Effector CD4-positive, alpha-beta T cell (primary cell): ENCODE data around the gene TRAPPC10.

Source experiments
- DNase-seq: peaks from one replicate; pipeline ENCODE4 v3.0.0-alpha.2; 2020

Gene TRAPPC10

GRCh38 chr21:44067011-44067839 lies 55.1 kb downstream of the TRAPPC10 start:
- DNase-seq: no peak

DNA sequence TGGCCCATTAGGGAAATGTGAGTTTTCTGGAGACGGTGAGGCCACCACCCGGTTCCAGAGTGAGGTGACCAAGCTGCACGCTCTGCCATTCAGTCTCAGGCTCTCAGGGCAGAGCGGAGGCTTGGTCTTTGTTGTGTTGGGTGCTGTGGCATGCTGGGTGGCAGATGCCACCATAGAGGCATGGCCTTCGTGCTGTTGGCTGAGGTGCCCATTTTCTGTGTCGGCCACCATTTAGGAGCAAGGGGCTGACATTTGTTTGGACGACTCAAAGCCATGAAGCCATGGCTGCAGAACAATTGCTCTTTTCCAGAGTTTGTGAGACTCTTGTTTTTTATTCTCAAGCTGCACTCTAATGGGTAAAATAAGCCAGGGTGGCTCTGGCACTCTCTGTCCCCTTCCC lies 58.3 kb downstream of the TRAPPC10 start:
- DNase-seq: no peak

DNA sequence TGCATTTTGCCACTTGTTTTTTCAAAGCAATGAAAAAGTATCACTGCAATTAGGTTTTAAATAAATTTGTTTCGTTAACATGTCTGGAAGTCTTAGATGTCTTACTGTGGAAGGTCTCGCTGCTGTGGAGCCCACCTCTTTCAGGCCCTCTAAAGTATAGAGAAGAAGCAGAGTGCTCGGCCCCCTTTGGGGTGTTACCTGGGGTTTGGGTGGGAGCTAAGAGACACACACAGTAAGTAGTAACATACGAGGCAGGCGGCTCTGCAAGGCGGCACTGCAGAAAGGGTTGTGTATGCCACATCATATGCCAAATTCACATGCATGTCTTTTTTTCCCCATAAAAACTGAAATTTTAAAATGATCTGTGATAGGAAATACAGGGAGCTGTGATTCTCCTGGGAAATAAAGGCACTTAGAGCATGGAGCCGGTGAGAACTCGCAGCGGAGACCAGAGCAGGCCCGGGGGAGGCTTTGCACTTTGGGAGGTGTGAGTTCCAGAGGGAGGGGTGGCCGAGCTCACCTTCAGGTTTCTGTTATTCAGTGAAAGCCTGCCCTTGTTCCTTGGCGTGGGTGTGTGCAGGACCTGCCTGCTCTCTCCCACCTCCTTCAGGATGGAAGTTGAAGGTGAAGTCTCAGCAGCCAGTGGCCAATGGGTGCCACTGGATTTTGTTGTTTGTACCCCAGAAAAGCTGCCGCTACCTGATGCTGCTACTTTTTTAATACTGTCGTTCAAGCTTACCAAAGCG lies 59.4 kb downstream of the TRAPPC10 start:
- DNase-seq: no peak

DNA sequence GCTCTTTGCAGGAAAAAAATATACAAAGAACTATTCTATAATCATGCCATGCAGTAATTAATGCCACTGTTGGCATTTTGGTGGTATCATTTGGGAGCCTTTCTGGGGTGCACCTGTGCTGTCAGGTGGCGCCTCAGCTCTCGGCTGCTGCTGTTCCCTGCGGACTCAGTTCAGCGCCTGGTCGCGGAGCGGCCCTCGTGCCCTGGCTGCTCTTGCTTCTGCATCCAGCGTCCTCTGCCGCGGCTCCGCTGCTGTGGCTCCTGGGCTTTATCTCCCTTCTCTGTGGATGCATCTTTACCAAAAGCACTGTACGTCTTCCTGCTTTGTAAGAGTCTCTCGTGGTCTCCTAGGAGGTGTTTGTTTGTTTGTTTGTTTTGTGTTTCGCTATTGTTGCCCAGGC lies 60.0 kb downstream of the TRAPPC10 start:
- DNase-seq: no peak

DNA sequence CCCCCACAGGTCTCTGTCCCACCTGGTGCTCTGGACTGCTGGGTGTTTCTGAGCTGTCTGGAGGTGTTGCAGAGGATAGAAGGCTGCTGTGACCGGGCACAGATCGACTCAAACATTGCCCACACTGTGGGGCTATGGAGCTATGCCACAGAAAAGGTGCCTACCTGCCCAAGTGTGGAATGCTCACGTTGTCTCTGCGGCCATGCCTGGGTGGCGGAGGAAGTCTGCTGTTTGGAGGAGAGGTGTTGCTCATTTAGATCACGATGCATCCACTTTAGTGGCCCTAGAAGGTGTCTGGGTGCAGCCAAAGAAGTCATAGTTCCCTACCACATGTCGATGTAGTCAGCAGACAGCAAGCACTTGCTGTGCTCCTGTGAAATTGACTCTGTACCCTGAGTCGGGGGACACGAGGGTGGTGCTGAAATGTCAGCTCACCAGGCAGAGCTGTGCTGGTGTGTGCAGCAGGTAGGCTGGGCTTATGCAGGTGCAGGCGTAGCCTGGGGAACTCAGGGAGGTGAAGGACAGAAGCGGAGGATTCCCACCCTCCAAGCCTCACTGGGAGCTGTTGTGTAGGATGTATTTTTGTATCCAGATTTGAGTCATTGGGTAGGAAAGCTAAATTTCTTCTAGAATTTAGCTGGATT lies 62.3 kb downstream of the TRAPPC10 start:
- DNase-seq: no peak

DNA sequence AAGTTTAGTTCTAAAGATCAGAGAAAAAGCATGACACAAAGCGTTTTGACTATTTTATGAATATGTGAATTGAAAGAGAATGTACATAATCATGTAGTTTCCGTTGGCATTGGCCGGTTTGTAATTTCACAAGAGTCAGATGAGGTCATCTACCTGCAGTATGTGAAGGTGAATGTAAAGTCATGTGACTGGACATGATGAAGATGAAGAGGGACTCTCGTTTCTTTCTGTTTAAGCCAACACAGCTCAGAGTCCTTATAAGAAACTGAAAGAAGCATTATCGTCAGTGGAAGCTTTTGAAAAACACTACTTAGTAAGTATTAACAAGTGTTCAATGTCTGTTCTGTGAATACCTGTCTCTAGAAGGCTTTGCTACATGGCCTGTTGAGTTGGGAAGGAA lies 64.2 kb downstream of the TRAPPC10 start:
- no peak for DNase-seq

DNA sequence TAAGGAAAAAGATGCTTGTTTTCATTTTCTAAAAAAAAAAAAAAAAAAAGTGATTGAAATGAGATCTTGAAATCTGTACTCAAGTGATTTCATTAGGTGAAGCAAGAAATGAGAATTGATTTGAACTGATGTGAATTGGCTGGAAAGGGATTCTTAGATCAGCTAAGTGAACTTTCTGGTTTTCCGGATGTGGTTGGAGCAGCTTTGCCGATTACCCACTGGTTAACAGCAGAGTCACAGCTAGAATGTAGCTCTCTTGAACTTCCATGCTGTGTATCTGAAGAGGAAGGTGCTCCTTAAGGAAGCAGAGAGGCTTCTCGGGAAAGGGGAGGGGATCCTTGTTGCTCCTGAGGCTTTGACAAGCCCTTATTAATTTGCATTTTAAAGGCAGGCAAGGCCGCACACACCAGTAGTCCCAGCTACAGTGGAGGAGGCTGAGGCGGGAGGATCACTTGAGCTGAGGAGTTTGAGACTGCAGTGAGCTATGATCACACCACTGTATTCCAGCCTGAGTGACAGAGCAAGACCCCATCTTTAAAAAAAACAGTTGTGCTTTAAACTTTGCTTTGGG lies 66.4 kb downstream of the TRAPPC10 start:
- no peak for DNase-seq

- no peak for DNase-seq
Measured at GRCh38 chr21:44079446-44079845, 67.3 kb downstream of the TRAPPC10 start.

DNA sequence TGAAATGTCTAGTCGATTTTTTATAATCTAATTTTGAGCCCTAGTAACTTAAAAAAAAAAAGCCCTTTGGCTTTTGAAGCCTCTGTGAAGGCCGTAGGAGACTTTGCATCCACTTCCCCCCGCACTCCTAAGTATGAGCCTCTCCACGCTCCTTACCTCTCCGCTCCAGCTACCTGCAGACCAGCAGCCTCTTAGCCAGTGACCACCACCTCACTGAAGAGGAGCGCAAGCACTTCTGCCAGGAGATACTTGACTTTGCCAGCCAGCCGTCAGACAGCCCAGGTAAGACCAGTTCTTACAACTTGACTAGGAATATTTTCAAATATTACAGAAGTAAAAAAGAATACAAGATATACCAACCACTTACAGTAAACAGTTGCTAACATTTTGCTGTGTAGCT lies 67.7 kb downstream of the TRAPPC10 start:
- DNase-seq: no peak

DNA sequence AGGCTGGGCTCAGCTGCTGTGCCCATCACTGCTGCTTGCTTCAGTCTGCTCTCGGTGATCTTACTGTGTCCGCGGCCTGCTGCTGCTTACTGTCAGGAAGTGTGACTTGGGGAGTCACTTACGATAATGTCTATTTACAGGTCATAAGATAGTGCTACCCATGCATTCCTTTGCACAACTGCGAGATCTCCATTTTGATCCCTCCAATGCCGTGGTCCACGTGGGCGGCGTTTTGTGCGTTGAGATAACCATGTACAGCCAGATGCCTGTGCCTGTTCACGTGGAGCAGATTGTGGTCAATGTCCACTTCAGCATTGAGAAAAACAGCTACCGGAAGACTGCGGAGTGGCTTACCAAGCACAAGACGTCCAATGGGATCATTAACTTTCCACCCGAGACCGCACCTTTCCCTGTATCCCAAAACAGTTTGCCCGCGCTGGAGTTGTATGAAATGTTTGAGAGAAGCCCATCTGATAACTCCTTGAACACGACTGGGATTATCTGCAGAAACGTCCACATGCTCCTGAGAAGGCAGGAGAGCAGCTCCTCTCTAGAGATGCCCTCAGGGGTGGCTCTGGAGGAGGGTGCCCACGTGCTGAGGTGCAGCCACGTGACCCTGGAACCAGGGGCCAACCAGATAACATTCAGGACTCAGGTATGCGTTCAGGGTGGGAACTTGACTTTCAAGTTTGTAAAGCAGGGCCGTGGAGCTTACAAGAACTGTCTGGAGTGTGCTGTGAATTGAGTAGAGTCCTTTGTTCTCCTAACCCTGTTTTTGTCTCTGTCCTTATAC lies 70.7 kb downstream of the TRAPPC10 start:
- no peak for DNase-seq

DNA sequence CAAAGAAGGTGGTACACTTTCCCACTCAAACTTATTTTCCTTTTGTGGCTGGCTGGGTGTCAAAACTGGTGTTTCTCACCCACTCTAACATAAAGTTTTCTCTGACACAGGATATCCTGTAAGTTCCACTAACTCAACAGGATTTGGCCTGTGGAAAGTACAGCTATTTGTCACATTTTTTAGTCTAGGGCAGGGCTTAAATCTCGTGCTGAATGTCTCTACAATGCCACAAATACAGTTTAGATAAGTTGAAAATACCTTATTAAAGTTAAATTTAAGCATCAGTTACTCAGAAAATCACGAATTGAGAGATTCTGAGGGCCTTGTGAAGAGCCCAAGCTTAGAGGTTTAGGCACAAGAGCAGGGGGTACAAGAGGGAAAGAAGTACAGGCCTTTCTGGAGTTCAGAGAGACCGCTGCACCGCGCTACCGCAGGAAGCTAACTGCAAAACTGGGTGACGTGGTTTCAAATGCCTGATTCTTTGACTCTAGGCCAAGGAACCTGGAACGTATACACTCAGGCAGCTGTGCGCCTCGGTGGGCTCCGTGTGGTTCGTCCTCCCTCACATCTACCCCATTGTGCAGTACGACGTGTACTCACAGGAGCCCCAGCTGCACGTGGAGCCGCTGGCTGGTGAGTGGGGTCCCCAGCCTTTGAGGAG lies 71.7 kb downstream of the TRAPPC10 start:
- DNase-seq: peak; percentile 61

GRCh38 chr21:44084496-44085241 lies 72.6 kb downstream of the TRAPPC10 start:
- DNase-seq: no peak

DNA sequence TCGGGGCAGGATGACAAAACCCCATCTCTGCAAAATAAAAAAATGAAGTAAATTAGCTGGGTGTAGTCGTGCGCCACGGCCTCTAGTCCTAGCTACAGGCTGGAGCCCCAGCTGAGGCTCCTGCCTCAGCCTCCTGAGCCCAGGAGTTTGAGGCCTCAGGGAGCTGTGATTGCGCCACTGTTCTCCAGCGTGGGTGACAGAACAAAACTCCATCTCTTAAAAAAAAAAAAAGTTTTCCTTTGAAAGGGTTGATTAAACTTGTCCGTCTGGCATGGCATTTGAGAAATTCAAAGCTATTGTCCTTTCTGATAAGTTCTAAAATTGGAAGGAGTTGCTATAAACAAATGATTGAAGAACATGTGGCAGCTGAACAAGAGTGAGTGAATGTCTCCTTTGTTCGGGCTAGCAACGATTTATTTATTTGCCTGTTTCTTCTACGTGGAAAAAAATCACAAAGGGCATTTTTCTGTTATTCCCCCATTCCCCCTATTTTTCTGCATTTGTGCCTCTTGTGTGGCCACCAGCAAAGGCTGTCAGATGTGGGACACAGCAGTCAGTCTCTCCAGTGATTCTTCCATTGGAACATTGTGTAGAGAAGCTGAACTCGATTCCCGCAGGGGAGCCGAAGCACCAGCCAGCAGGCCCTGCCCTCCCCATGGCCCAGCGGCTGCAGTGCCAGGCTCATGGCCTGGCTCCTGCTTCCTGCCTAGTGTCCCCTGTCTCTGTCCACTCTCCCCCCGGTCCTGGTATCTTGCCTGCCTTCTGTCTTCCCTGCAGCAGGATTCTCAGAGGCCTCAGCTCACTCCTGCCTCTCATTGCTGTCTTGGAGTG lies 73.6 kb downstream of the TRAPPC10 start:
- DNase-seq: no peak

GRCh38 chr21:44086636-44087425 lies 74.7 kb downstream of the TRAPPC10 start:
- no peak for DNase-seq

DNA sequence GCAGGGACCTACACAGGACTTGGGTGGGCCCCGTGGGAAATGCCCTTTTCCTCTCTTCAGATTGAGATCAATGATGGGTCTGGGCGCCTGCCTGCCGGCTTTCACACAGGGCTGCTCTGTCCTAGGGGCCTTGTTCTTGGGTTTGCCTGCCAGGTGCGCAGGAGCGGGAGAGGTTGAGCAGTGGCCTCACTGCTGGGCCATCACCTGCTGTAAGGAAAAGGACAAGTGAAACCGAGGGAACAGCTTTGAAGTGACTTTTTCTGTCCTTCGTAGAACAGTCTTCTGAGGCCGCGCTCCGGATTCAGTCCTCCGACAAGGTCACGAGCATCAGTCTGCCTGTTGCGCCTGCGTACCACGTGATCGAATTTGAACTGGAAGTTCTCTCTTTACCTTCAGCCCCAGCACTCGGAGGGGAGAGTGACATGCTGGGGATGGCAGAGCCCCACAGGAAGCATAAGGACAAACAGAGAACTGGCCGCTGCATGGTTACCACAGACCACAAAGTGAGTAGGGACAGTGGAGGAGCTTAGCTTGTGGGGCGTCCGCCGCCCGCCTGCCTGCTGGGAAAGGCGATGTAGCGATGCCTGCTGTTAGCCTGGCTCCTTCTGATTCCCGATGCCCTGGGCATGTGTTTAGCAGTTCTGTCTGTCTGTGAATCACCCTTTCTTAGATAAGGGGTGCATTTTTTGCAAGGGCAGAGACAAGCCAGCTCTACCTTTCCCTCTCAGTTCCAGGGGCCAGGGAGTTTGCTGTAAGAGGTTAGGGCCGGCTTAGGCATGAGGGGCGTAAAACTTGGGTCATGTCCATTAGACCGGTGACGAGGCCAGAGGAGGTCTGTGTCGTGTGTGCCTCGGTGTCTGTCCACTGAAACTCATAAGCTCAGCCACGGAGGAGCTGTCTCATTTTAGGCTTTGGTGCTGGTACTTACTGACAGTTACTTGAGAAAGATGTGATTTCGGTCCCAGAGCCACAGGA lies 75.6 kb downstream of the TRAPPC10 start:
- DNase-seq: no peak

- DNase-seq: no peak
Measured at GRCh38 chr21:44088401-44088780, 76.3 kb downstream of the TRAPPC10 start.

DNA sequence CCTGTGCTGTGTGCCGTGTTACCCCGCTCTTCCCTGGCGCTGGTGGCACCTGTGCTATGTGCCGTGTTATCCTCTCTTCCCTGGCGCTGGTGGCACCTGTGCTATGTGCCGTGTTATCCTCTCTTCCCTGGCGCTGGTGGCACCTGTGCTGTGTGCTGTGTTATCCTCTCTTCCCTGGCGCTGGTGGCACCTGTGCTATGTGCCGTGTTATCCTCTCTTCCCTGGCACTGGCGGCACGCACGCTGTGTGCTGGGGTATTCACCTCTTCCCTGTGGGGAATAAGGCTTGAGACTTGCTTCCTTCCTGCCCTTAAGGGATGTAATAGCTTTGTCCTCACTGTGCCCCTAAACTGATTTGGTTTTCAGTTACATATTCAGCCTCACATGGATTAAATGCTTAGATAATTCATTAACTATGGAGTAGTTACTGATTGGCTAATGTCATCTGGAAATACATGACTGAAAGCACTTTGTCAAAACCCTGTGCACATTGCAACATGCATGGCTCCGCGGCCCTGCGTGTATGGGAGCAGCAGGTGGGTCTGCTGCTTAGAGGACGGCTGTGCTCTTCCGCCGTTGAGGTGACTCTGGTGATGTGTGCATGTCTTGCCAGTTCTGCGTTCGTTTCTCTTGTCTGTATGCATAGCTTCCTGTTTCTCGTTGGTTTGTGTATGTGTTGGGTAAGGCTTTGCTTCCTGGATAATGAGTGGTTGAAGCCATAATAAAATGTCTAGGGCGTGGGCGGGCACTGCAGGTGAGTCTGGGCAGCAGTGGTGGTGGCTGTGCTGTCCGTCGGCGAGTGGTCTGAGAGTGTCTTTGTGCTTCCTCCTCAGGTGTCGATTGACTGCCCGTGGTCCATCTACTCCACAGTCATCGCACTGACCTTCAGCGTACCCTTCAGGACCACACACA lies 77.1 kb downstream of the TRAPPC10 start:
- peak; percentile 34 for DNase-seq
